Amniotic epithelial cell (primary cell): Measurements from ENCODE around the gene MYOM1.

Source experiments
- DNase-seq: peaks from one replicate; pipeline ENCODE4 v3.0.0-alpha.2; 2010; ENCODE audit warnings: low read depth

MYOM1 gene

DNA sequence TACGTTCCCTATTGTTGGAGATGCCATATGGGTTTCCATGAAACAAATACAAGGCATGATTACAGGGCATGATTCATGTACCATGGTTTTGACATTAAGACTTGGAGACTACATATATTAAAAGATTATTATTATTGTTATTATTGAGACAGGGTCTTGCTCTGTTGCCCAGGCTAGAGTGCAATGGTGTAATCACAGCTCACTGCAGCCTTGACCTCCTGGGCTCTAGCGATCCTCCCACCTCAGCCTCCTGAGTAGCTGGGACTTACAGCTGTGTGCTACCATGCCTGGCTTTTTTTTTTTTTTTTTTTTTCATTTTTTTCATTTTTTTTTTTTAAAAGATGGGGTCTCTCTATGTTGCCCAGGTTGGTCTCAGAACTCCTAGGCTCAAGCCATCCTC, 69.1 kb downstream of the MYOM1 start:
- DNase-seq = no peak

DNA sequence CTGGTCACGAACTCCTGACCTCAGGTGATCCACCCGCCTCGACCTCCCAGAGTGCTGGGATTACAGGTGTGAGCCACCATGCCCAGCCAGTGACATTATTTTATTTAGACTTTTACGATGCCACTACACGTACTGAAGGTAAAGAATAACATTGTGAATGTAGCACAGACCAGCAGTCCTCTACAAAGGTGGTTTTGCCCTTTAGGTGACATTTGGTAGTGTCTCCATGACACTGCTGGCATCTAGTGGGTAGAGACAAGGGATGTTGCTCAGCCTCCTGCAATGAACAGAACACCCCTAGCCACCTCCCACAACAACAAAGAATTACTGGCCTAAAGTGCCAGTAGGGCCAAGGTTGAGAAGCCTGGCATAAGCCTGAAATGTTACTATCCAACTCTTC, 69.5 kb downstream of the MYOM1 start:
- DNase-seq = no peak

DNA sequence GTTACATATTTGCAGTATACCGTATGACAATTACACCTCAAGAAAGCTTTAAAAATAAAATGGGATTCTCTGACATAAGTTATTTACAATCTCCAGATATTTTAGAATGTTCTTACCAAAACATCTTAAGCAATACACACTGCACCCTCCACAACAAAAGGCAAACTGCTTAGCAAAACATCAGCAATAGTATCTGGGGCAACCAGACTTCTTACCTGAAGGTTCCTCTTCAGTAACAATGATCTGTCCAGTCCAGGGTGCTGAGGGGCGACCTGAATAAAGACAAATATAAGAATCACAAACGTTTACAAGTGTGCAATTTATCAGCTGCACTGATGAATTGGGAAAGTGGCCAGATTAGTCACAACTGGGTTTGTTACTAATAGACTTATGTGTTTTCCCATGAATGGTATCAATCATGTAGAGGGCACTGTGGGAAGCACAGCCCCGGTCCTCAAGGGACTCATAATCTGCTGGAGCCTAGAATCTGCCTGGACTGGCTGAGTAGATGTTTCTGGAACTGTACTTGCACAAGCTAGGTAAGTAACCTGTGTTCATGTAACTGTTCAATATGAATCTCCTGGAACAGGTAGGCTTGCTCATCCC, 70.7 kb downstream of the MYOM1 start:
- DNase-seq = peak; percentile 53

DNA sequence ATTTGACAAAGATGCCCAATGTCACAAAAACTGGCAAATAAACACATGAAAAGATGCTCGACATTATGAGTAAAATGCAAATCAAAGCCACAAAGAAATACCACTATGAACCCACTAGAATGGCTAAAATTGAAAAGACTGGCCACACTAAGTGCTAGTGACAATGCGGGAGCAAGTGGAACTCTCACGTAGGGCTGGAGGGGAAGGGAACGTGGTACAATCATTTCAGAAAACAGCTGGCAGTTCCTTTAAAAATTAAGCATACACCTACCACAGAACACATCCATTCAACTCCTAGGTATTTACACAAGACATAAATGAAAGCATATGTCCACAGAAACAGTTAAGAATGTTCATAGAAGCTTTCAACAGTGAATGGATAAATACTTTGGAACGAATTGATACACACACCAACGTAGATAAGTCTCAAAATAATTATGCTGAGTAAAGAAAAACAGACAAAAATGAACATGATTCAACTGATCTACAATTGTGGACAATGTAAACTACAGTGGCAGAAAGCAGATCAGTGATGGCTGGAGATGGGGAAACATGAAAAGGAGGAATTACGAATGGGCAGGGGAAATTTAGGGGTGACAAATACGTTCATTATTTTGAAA, 71.7 kb downstream of the MYOM1 start:
- DNase-seq = no peak

DNA sequence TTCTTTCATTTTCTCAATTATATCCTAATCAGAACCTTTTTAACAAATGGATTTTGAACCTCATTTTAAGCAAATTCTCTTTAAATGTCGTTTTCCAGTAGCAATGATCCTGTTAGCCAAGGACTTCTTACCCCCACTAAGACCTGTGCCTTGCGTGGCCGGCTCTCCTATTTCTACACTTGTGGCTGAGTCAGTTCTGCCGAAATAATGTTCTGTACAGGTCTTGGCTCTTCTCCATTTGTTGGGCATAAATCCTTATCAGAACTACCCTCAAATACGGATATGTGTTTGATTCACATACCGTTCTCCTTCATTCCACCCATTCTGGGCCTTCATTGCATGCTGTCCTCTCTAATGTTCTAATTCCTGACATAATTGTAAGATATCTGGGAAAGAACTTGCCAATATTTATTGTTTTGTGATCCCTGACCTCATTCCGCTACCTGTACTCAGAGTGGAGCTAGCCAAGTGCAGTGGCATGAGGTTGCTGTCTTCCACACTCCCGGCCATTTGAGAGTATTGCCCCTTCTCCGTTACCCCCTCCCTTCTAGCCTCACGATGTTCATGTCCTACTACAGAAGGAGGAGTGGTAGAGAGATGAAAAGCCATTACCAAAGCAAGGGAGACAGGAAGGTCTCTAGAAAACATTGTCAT, 78.7 kb downstream of the MYOM1 start:
- peak; percentile 84 for DNase-seq

DNA sequence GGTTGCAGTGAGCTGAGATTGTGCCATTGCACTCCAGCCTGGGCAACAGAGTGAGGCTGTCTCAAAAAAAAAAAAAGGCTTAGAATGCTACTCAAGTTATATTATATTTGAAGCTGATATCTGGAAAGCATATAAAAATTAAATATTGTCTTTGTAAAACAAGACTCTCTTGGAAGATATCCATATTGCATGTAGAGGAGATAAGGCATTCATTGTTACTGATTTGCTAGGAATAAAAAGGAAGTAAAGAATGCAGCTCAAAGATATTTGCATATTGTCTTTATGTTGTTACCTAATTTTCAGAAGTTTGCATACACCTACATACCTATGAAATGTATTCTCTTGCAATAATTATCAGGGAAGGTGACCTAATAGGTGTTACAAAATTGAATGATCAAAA, 79.4 kb downstream of the MYOM1 start:
- DNase-seq = no peak

DNA sequence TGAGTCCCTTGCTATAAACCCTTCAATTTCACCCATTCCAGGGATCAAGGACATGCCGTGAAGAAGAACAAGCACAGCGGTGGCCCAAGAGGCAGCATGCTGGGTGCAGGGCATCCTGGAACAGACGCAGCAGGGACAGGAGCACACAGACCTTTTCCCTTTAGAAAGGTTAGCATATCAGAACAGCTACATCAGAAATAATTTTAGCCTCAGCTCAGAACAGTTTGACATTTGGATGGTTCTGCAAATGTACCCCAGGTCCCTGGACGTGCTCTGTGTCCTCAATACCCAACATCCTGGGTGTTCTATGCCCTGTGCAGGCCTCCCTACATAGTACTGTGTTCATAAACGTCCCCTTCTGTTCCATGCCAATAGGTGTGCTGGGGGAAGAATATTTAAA, 80.4 kb downstream of the MYOM1 start:
- no peak for DNase-seq

DNA sequence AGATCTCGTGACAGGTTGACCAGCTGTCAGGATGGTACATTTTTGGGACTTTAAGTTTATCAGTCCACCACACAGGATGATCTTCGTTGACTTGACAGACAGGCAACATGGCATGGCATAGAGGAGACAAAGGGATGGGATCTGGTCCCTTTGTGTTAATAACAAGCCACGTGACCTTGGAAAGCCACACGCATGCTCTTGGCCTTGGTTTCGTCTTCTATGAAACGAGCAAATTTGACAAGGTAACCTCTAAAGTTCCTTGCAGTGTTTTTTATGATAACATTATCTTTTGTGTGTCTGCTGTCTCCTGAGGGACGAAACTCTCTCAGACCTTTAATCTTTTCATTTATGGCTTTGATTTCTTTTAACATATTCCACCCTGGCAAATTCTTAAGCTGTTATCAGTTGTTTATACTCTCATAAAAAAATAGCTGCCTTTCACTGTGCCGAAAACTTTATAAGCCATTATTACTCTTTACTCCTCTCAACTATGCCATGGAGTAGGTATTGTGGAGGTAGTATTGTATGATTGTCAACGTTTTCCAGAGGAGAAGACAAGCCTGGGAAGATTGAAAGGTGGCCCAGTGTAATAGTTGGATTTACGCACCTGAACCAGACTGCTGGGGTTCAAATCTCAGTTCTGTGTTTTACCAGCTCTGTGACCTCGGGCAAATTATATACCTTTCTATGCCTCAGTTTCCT, 81.3 kb downstream of the MYOM1 start:
- DNase-seq = no peak

DNA sequence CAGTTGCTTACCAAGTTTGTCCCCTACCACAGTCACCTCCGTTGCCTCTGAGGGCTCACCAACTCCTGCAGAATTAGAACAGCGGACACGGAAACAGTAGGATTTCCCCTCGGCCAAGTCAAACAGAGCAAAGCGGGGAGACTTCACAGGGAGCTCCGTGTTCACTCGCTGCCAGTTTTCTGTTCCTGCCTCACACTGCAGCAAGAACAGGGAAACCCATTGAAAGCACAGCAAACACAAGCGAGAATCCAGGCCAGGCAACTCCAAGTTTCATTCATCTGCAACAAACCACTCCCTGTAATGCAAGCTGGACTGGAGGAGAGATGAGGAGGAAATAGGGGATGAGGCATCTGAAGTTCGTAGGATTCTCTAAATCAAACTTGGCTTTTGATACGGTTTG, 84.2 kb downstream of the MYOM1 start:
- DNase-seq = no peak

DNA sequence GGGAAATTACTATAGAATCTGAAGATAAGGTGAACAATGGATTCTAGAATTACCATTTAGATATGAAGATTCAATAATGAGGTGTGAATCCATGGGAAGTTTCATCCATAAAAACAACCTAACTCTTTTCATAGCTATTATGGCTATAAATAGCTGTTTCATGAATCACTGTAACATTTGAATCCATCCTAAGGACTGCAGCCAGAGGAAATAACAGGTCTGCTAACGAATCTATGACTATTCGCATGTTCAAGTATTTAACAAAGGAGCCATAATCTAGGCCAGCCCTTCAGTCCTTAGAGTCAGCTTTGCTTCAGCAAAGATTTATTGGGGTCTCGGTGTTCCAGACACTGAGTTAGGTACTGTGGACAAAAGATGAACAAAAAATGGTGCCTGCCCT, 87.1 kb downstream of the MYOM1 start:
- DNase-seq = no peak

DNA sequence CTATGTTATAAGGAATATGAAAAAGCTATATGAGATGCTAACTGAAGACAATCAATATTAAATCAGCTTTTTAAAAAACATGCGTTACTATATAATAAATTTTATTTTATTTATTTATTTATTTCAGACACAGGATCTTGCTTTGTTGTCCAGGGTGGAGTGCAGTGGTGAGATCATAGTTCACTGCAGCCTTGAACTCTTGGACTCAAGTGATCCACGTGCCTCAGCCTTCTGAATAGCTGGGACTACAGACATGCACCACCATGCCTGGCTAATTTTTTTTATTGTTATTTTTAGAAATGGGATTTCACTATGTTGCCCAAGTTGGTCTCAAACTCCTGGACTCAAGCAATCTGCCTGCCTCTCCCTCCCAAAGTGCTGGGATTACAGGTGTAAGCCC, 89.4 kb downstream of the MYOM1 start:
- no peak for DNase-seq

DNA sequence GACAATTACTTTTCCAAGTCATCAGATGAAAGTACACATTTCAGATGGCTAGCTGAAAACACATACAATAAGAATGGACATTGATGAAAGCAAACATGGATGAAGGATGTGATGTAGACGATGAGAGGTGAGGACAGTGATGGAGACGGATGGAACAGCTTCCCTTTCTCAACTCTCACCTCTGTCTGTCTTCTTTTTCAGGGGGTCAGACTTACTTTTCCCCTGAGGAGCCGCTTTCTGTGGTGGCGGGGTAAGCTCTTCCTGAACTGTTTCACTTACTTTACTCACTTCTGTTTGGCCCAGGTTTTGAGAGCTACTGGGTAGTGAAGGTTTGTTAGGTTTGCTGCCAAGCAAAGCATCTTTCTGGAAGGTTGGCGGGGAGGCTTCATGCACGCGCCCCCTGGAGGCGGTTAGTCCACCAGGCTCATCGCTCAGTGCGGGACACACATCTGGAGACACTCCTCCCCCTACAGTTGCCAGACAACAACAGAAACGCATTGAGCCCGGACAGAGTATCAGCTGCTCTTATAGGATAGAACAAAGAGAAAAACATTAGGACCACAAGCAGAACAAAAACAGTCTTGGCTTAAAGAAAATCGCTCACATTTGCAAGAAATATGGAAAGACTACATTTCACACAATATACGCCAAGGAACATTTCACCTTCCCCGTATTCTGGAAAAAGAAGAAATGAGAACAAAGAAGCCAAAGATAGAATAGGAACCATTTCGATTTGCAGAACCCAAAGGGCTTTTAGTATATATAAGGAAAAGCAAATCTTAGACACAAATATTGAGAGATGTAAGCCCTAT, 90.5 kb downstream of the MYOM1 start:
- DNase-seq = peak; percentile 76

DNA sequence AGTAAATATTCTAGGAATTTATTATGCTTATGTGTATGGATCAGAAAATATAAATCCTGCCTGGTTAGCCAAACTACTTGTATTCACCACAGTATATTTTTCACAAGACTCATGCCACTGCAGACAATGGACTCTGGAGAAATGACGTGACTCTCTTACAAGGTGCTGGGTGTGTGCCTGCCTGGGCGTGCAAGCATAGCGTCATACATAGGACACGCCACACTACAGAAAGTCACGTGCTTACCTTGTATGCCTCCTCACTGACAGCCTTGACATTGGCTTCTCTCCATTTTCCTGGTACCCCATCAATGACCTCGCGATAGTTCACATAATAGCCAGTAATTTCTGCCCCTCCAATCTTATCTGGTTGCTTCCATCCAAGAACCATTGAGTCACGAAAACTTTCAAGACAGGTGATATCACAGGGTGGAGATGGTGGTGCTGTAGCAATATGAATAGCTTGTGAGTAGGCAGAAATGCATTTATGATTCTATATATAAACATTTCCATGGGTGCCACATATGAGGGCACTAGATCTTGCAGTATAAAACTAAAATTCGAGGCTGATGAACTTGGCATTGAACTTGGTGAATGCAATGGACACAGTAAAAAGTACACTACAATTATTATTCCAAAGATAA, 93.2 kb downstream of the MYOM1 start:
- no peak for DNase-seq

DNA sequence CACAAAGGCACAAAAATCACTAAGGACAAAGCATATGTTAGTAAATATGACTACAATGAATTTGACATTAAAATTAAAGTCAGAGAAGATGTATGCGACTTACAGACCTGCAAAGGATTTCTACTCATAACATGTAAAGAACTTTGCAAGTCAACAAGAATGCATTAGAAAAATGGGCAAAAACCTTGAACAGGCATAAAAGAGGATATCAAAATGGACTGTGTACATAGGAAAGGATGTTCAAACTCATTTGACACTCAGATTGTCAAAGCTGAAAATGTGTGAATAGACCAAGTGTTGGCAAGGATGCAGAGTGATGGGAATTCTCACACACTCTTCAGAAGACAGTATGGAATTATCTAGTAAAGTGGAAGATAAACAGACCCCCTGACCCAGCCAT, 94.9 kb downstream of the MYOM1 start:
- DNase-seq = no peak

DNA sequence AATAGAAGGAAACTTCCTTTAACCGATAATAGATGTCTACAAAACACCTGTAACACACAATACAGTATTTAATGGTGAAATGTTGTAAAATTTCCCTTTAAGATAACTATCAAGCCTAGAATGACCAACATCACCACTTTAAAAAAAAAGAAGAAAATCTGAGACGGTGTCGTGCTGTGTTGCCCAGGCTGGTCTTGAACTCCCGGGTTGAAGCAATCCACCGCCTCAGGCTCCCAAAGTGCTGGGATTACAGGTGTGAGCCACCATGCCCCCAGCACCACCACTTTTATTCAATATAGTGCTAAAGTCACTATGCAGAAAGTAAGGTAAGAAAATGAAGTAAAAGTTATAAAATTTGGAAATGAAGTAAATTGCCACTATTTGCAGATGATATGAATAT, 96.9 kb downstream of the MYOM1 start:
- no peak for DNase-seq

DNA sequence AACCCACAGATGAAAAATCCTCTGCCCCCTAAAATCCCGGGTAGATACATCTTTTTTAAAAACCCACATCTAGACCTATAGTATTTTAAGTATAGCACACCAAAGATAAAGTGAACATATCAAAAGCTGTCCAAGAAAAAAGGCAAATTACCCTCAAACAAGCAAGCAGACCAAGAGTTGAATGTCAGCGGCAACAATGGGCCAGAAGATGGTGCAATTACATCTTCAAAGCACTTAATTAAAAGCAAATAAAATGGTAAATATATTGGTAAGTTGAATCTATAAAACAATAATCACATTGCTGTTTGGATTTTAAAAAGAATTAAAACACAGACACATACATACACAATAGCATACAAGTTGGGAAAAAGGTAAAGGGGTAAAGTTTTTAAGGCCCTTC, 98.5 kb downstream of the MYOM1 start:
- peak; percentile 9 for DNase-seq

DNA sequence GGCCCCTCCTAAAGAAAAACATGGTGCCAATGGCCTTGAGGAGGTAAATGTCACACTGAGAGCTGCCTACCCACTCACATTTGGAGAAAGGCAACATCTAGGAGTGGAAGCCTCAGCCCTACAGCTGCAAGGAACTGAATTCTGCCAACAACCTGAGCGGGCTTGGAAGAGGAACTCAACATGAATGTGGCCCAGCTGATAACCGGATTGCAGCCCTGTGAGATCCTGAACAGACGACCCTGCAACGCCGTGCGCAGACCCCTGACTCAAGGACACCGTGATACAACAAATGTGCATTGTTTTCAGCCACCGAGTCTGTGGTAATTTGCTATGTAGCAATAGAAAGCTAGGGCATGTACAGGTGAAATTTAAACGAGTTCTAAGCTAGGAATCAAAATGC, 99.4 kb downstream of the MYOM1 start:
- no peak for DNase-seq

DNA sequence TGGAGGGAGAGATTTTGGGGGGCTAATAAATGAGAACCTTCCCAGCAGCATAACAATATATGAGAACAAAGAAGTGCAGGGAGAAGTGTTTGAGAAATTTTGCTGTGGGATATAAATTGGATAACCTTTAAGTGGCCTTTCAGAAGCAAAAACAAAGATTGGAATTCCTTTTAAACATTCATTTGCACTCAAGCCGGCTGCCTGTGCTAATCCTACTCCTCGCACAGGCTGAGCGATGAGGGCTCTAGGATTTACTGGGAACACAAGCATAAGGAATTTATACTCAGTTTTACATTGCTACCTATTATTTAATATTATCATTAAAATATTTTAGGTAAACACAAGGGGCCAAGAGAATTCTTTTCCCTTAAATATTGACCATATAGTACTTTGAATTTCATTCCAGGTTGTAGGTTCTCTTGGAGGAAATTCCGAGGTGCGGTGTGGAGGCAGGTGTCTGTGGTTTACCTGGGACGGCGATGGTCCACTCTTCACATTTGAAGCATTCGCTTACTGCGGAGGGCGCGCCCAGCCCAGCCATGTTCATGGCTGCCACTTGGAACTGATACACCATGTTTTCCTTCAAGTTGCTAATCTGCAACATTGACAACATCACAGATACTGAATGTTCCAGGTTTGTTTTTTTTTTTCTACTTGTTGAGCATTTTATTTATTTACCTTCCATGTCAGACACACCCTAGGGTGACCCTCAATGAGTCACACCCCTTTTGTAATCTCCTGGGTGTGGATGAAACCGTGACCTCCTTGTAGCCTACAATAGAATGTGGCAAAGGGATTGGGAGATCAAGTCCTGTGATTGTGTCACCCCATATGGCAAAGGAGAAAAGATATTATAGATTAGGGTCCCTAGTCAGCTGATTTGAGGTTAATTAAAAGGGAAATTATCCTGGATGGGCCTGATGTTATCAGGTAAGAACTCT, 100.1 kb downstream of the MYOM1 start:
- no peak for DNase-seq

DNA sequence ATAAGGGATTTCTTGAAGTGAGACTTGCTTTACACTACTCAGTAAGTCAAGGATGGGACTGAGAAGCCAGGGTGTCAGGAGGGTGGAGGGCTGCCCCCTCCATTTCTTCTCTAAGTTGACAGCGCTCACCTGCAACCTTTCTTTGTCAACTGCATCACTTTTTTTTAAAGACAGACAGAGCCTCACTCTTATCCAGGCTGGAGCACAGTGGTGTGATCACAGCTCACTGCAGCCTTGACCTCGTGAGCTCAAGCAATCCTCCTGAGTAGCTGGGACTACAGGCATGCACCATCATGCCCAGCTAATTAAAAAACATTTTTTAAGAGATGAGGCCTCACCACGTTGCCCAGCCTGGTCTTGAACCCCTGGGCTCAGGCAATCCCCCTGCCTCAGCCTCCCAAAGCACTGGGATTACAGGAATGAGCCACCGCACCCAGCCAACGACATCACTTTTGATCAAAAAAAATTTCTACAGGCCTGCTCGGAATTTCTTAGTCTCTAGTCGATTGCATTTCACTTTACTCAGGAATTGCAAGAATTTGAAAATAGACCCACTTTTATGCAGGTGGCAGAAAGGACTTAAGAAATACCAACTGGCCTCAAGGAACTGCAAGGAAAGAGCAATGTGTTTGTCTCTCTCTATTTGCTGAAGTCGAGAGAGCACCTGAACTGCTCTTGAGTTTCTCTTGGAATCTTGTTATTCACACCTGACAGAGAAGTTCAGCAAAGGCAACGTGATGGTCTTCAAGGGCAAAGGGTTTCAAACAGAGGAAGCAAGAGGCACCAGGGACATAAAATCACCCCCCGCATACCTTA, 101.4 kb downstream of the MYOM1 start:
- DNase-seq = no peak
